Endothelial cell (in vitro differentiated cells): ENCODE data around the gene ASF1B. TPM values are rescaled to one million over a fixed set of nuclear protein-coding genes. Genes with fewer than 3 reads are reported as not detected.

Source experiments
- DNase-seq: peaks from one replicate; pipeline ENCODE4 v3.0.0; 2021; ENCODE audit warnings: low spot score
- H3K27ac Mint-ChIP-seq: one replicate; pipeline ENCODE4 v1.8.0; 2021; ENCODE audit warnings: mixed read lengths, inconsistent platforms; ENCODE audit not compliant: unreplicated experiment
- H3K27me3 Mint-ChIP-seq: one replicate; pipeline ENCODE4 v1.8.0; 2021; ENCODE audit warnings: mild to moderate bottlenecking, moderate library complexity, mixed read lengths, inconsistent platforms; ENCODE audit not compliant: unreplicated experiment
- H3K36me3 Mint-ChIP-seq: one replicate; pipeline ENCODE4 v1.8.0; 2021; ENCODE audit warnings: mild to moderate bottlenecking, low read depth, mixed read lengths, inconsistent platforms; ENCODE audit not compliant: unreplicated experiment
- H3K4me1 Mint-ChIP-seq: one replicate; pipeline ENCODE4 v1.8.0; 2021; ENCODE audit warnings: mild to moderate bottlenecking, mixed read lengths, inconsistent platforms; ENCODE audit not compliant: unreplicated experiment
- H3K4me3 Mint-ChIP-seq: one replicate; pipeline ENCODE4 v1.8.0; 2021; ENCODE audit warnings: mild to moderate bottlenecking, mixed read lengths, inconsistent platforms; ENCODE audit not compliant: unreplicated experiment
- H3K9me3 Mint-ChIP-seq: one replicate; pipeline ENCODE4 v1.8.0; 2021; ENCODE audit warnings: mixed read lengths, inconsistent platforms; ENCODE audit not compliant: unreplicated experiment
- CTCF ChIP-seq: fragments of 200-600 bp; sonication (generic); IDR thresholded peaks from one replicate; pipeline ENCODE4 v1.5.0; 2021; ENCODE audit warnings: antibody characterized with exemption; ENCODE audit not compliant: unreplicated experiment
- total RNA-seq: library from RNA; stranded (reverse); fragmentation: NEBNext Ultra II Directional; extraction: Animal tissue kit (Norgen Biotek cat#: 25700); gene quantifications from one replicate; pipeline ENCODE4 v1.2.1, GENCODE V29; 2021; ENCODE audit not compliant: unreplicated experiment

Gene ASF1B
- total RNA-seq, 1 donor from 2014 or later, result 7.1 TPM

- Mint-ChIP-seq H3K9me3 (no peaks in the 10 kb centered on the region), H3K4me1 (no peaks in the 10 kb centered on the region), H3K27me3 (peaks cover 19% of the 10 kb centered on the region), H3K27ac (no peak overlapping the region), H3K4me3 (no peak overlapping the region), H3K36me3 (peaks cover 24% of the 10 kb centered on the region)
- no peak for DNase-seq
- TF ChIP-seq CTCF, result no peak
Observed at GRCh38 chr19:14165990-14166830, 29.8 kb upstream of the ASF1B start.

GRCh38 chr19:14164724-14165493 lies 28.5 kb upstream of the ASF1B start:
- Mint-ChIP-seq H3K4me1 (no peaks in the 10 kb centered on the region), H3K9me3 (no peaks in the 10 kb centered on the region), H3K27me3 (peaks cover 15% of the 10 kb centered on the region), H3K4me3 (no peak overlapping the region), H3K27ac (no peak overlapping the region), H3K36me3 (peaks cover 10% of the 10 kb centered on the region)
- TF ChIP-seq CTCF, result no peak
- DNase-seq, result no peak

GRCh38 chr19:14164082-14164481 lies 27.7 kb upstream of the ASF1B start:
- H3K27ac Mint-ChIP-seq, result no peak overlapping the region
- no peak for DNase-seq
- H3K4me1 Mint-ChIP-seq, result no peaks in the 10 kb centered on the region
- peaks cover 14% of the 10 kb centered on the region for H3K27me3 Mint-ChIP-seq
- no peak overlapping the region for H3K4me3 Mint-ChIP-seq
- peaks cover 6% of the 10 kb centered on the region for H3K36me3 Mint-ChIP-seq
- H3K9me3 Mint-ChIP-seq, result no peaks in the 10 kb centered on the region
- no peak for TF ChIP-seq CTCF

GRCh38 chr19:14162871-14163297 lies 26.5 kb upstream of the ASF1B start:
- DNase-seq, result no peak
- Mint-ChIP-seq H3K4me3 (no peak overlapping the region), H3K36me3 (no peaks in the 10 kb centered on the region), H3K9me3 (no peaks in the 10 kb centered on the region), H3K4me1 (no peaks in the 10 kb centered on the region), H3K27me3 (peaks cover 7% of the 10 kb centered on the region), H3K27ac (no peak overlapping the region)
- no peak for TF ChIP-seq CTCF

GRCh38 chr19:14161305-14161704 lies 24.9 kb upstream of the ASF1B start:
- no peak for DNase-seq
- H3K9me3 Mint-ChIP-seq, result no peaks in the 10 kb centered on the region
- H3K4me3 Mint-ChIP-seq, result no peak overlapping the region
- H3K36me3 Mint-ChIP-seq, result no peaks in the 10 kb centered on the region
- H3K4me1 Mint-ChIP-seq, result no peaks in the 10 kb centered on the region
- no peak overlapping the region for H3K27ac Mint-ChIP-seq
- H3K27me3 Mint-ChIP-seq, result peaks cover 7% of the 10 kb centered on the region
- TF ChIP-seq CTCF, result no peak
